NCI-H2171 treated with DMSO at 0.1 percent for 48 hours (cell line): Measurements from ENCODE around the gene ZP1.

Source experiments
- DNase-seq: peaks from one replicate; lab custom pipeline; 2025; lab: John Stamatoyannopoulos, UW

Gene ZP1

DNA sequence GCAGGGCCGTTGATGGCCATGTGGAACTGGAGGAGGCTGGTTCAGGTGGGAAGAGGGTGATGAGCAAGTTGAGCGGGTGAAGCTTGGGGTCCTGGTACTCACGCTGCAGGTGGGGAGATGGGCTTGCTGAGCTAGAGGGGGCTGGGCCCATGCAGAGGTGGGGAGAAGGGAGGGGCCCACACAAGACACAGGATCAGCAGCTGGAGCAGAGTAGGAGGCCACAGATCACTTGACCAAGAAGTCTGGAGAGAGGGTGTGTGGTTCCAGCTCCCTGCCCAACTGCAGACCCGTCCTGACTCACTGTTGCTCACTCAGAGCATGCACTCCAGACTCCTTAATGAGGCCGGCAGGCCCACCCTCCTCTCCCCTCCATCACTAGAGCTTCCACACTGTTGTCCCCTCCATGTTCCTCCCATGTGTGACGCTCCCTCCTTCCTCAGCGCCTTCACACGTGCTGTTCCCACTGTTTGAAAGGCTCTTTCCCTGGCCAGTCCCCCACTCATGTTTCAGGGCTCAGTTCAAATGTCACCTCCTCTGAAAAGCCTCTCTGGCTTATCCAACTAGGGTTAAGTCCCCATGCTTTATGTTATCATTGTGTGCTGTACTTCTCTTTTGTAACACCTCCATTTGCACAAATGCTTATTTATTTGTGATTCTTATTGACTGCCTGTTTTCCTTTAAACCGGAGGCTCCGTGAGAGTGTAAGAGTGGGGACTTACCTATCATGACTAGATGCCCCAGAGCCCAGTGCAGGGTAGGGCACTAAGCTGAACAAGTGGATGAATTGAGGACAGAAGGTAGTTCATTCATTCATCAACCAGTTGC lies 23.1 kb upstream of the ZP1 start:
- no peak for DNase-seq

DNA sequence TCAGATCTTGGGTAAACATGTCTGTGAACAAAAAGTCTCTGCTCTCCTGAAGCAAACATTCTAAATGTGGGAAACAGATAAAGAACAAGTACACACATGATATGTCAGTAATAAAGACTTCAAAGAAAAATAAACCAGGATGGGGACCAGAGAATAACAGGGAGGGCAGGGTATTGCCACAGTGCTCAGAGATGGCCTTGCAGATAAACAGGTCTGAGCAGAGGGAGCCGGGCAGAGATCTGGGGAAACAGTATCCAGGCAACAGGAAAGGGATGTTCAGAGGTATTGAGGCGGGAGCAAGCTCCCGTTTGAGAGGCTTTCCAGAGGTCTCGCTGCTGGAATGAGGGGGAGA lies 22.5 kb upstream of the ZP1 start:
- DNase-seq = no peak

DNA sequence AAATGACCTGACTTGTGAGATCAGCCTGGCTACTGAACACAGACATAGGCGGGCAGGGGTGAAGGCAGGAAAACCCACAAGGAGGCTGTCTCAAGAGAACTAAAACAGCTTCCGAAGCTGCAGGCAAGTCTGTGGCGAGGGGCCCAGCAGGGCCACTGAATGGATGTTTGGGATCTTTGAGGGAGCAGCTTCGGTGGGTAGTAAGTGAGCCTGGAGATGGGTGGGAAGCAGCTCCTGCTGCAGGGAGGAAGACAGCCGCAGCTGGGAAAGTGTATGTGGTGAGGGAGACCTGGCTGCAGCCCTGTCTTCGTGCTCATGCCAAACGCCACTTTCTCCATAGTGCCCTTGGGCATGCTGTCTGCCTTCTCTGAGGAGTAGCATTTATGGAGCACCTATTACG lies 22.0 kb upstream of the ZP1 start:
- no peak for DNase-seq

DNA sequence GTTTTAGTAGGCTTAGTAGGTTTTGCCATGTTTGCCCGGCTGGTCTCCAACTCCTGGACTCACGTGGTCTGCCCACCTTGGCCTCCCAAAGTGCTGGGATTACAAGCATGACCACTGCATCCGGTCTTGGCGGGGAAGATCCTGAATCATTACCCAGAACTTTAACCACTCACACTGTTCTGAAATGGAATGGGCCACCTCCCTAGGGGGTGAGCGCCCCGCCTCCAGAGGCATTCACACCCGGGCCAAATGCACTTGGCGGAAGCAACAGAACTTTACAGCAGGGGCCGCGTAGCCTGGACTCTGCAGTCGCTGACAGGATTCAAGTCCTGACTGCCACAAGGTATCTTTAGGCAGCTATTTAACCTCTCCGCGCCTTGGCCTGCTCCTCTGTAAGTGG lies 20.1 kb upstream of the ZP1 start:
- no peak for DNase-seq

DNA sequence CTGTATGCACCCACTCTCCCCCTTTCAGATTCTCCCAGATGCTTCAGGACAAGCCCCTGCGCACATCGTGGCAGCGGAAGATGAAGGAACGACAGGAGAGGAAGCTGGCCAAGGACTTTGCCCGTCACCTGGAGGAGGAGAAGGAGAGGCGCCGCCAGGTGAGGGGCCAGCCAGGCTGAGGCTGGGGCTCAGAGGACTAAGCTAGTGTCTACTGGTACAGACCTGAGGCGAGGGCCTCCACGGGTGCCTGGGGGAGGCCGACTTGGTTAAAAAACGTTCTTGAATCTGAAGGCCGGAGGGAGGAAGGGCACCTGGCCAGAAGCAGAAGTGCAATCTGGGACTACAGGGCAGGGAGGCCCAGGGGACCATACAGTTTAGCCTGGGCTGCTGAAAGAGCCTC lies 19.4 kb upstream of the ZP1 start:
- no peak for DNase-seq

DNA sequence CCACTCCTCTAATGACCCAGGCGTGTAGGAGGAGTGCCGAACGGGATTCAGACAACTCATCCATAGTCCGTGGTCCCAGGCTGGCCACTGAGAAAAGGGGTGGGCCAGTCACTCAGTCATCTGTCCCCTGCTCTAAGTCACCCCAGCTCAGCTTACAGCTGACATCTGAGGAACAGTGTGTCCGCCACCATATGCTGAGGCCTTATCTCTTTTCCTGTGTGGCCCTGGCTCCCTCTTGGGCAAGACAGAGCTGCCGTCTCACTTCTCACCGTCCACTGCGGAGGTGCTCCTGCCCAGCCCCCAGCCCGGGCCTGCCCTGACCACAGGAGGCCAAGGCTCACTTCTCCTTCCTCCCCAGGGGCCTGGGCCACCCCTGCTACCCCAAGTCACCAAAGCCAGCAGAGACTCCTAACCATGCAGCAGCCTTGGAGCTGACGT lies 18.6 kb upstream of the ZP1 start:
- DNase-seq = no peak

DNA sequence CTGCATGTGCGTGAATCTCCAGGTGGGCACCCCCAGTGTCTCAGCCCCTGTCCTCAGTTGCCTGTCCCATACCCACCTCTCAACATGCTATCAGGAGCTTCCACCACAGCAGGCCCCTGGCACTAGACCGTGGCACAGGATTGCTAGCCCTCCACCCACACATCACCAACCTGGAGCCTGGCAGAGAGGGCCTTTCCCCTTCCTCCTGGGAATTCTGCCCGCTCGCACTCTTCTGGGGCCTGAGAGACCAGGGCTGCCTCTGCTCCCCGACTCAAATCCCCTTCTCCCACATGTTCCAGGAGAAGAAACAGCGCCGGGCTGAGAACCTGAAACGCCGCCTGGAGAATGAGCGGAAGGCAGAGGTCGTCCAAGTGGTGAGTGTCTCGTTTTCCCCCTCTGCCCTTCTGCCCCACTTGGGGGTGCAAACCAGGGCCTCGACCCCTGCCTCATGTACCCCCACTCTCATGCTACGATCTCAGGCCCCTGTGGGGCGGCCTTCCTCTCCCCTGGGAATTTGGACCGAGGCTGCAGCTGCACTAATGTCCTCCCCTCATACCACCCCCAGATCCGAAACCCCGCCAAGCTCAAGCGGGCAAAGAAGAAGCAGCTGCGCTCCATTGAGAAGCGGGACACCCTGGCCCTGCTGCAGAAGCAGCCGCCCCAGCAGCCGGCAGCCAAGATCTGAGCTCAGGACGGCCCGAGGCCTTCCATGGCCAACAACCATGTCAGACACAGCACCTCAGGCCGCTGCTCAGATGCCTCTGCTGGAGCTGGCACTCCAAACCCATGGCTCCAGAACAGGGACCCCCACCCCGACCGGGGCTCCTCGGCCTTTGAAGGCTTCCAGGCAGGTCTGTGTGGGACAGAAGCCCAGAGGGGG lies 17.5 kb upstream of the ZP1 start:
- DNase-seq = no peak

DNA sequence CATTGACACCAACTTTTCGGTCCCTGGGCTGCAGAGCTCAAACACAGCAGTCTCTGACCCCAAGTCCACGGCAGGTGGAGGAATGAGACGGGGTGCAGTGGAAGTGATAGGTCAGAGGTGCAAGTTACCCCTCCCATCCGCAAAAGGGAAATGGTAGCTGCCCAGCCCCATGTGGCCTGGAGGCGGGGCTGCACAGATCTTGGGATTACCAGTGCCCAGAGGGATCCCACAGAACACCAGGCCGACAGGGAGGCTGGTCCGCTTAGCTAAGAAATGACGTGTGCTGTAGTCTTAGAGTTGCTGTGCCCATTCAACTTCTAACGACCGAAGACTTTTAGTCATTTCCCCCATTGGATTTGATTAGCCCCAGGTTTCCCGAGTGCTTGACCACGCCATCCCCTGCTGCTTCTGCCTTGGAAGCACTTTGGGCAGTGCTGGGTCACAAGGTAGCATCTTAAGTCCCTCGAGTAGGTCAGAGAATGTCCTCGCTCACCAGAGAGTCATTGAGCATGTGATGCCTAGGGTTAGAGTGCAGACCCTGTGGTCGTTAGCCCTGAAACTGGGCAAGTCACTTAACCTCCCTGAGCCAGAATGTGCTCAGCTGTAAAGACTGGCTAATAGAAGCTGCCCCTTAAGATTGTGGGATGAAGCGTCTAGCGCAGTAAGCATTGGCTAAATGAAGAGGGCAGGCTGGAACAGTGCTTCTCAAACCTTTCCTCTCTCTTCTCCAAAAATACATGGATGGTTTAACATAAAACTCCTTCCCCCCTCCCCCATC lies 15.8 kb upstream of the ZP1 start:
- DNase-seq = no peak

DNA sequence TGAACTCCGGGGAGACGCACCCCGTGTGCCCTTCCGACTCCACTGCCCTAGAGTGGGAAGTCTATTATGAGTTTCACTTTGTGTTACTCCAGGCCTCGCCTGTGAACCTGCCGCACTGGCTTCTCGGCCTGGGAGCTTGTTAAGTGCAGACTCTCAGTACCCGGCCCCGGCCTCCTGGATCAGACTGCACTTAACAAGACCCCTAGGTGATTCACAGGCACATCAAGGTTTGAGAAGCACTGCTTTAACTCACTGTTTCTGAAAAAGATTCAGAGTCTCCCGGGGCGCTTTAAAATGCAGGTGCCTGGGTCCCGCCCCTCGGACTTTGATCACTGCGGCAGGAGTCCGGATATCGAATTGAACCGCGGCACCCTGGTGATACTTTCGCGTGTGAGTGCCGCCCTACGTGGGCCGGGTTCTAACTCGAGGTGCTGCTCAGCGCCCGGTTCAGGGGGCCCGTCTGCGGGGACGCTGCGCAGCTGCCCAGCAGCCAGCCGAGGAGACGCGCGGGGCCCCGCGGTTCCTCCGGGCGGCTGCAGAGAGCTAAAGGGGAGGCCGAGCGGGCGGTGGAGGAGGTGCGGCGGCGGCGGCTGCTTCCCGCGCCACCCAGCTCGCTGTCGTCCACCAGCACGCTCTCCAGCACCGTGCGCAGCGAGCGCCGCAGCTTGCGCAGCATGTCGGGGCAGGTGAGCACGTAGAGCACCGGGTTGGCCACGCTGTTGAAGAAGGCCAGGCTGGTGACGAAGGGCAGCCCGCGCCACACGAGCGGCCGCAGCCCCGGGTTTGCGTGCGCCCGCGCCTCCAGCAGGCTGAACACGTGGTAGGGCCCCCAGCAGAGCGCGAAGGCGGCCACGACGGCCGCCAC lies 15.0 kb upstream of the ZP1 start:
- no peak for DNase-seq

DNA sequence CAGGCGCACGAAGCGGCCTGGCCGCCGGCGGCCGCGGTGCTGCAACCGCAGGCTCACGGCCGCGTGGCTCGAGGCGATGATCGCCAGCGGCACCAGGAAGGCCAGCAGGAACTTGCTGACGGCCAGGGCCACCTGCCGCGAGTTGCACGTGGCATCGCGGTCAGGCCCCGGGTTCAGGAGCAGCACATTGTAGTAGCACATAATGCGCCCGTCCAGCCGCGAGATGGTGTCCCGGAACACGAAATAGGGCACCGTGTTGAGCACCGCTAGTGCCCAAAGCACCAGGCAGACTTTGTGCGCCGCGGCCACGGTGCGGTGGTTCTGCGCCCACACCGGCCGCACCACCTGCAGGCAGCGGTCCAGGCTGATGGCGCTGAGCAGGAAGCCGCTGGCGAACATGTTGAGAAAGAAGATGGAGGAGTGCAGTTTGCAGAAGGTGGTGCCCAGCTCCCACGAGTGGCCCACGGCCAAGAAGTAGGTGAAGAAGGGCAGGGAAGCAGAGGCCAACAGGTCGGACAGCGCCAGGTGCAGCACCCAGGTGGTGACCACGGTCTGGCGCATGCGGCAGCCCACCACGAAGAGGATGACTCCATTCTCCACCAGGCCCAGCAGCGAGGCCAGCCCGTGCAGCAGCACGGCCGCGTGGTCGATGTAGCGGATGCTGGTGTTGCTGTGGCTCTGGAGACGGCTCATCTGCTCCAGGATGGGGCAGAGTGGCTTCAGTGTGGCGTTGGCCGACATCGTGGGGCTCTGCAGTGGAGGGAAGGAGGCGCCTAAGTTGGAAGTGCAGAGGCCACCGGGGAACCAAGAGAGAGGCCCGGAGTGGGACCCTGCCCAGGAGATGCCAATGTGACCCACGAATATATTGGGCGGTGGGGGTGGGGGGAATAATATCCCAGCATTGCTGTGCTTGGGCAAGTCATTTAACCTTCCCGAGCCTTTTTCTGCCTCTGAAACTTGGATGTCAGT lies 14.1 kb upstream of the ZP1 start:
- DNase-seq = no peak

DNA sequence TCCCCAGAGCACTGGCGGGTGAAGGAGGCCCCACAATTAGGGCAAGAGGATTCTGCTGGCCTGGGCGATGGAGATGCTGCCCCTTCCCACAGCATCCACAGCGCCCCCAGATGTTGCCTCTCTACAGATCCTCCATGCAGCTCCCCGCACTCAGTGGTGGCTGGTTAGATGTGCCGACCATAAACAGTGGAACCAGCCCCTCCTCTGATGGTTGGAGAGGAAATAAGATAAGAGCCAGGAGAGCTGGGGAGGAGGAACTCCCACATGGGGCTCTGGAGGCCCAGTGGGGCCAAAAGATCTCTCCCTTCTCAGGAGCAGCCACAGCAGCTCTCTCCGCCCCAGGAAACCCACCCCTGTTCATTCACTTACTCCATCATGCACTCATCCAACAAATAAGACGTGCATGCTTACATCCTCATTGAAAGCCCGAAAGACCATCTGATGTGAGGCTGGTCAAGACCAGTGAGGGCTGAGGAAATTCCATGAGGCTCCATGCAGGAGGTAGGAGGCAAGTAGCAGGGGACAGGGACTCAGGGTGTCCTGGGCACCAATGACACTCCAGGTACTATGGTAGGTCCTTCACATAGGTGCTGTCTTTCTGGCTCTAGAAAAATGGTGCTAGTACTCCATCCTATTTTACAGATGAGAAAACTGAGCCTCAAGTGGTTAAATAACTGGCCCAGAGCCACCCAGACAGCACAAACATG lies 13.0 kb upstream of the ZP1 start:
- DNase-seq = no peak

DNA sequence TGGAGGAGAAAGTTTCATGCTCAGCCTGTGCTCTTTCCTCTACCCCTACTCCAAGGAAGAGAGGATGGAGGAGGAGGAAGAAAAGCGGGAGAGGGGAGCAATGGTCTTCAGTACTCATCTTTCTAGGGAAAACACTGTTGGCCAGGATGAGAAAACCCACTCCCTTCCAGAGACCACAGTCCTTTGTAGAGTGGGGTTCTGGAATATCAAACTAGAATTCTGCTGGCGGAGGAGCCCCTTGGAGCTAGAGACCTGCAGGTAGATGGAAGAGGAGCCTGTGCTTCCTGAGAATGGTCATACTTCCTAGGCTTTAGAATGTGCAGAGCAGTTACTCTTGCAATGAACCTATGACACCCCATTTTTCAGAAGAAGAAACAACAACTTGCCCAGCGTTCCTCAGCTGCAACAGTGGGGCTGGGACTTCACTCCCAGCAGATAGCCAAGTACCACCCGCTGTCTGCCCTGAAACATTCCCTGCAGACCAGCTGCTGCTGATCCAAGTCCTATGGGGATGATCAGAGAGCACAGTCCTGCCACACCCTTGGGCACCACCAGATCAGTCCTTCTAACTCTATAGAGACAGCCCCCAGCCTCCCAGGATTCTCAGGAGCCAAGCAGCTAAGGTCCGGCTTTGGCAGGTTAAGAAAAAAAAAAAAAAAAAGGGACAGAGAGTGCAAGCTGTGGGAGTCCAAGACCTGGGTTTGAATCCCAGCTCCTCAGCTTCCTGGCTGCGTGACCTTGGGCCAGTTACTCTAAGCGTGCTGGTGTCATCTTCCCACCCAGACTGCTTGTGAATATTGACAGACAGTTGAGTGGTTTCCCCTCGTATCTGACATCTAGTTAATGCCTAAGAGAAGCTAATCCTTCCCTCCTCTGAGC lies 12.3 kb upstream of the ZP1 start:
- no peak for DNase-seq

DNA sequence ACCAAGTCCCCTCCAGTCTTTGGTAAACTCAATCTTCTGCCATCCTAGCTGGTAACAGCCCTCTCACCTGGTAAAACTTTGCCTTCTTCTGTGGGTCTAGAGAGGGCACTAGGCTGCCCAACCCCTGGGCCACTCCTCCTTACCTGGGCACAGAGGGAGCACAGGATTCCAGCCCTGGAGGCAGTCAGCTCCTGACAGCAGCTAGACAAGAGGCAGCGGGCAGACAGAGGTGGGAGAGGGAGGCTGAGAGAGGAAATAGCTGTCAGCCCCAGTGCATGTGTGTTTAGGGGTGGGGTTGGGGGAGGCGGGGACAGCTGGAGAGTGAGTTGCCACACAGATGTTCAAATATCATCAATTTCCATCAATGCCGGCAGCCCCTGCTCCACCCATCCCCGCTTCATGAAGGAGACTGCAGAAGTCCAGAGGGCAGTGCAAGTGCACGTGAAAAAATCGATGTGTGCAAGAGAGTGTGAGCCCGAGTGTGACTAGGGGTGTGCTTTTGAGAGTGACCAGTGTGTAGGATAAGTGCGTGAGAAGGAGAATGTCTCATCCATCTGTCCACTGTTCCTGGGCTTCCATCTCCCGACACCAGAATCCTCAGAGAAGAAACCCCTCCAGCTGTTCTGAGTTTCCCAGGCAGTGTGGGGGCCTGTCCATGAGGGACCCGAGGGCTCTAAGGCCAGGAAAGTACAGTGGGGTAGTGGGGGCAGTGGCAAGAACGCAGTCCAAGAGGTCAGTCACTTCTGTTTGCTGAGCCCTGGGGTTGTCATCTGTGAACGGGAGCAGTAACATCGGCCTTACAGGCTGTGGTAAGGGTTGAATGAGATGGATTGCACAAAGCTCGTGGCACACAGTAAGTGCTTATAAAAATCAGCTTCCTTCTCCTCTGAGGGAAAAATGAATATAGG lies 11.4 kb upstream of the ZP1 start, which contains the start of gene PTGDR2:
TSS of gene PTGDR2 (minus strand) at position 225 of the 908 bp plus-strand sequence. CDS start 2,228 bp downstream, outside the sequence.
- DNase-seq = no peak

DNA sequence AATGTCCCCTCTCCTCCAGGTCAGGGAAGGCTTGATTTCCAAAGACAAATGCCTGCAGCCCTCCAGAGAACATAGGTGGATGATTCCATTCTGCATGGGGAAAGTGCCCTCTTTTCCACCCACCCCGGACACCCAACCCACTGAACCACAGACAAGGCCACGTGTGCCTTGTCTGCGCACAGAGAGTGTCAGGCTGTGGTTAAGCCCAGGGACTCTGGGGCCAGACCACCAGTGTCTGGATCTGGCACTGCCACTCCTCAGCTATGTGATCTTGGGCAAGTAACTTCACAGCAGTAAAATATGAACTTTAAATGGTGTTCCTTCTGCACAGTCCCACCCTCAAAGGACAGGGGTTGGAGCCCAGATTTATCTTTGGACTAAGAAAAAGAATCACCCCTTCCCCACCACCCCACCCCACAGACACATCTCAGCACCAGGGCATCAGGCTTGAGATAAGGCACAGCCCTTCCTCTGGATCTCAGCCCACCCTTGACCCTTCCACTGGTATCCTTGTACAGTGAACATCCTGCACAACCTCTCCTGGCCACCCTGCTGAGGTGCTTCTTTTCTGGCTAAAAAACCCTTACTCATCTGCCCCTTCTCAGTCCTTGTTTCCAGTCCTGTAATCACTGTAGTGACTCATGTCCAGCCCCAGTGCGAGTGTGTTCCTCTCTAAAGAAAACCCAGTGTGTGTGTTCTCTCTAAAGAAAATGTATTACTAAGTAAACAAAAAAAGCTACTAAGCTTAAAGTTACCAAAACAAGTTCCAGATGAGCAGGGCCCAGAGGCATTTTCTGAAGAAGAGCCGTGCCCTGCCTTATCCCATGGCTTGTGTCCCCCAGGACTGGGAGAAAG lies 9.7 kb upstream of the ZP1 start:
- DNase-seq = no peak

DNA sequence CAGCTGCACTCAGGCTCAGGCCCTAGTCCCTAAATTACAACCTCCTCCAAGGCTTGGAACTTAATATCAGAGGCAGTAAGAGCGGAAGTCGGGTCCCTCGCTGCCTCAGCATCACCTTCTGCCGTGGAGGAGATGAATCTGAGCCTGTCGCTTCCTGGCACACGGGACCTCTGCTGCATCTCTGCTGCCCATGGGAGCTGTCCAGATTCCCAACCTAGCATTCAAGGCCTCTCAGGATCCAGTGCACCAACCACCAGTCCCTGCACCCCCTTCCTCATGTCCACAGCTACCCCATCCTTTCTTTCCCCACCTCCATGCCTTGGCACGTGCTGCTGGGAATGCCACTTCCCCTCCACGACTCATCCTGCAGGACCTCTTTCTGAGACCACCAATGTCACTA lies 9.1 kb upstream of the ZP1 start:
- DNase-seq = no peak

DNA sequence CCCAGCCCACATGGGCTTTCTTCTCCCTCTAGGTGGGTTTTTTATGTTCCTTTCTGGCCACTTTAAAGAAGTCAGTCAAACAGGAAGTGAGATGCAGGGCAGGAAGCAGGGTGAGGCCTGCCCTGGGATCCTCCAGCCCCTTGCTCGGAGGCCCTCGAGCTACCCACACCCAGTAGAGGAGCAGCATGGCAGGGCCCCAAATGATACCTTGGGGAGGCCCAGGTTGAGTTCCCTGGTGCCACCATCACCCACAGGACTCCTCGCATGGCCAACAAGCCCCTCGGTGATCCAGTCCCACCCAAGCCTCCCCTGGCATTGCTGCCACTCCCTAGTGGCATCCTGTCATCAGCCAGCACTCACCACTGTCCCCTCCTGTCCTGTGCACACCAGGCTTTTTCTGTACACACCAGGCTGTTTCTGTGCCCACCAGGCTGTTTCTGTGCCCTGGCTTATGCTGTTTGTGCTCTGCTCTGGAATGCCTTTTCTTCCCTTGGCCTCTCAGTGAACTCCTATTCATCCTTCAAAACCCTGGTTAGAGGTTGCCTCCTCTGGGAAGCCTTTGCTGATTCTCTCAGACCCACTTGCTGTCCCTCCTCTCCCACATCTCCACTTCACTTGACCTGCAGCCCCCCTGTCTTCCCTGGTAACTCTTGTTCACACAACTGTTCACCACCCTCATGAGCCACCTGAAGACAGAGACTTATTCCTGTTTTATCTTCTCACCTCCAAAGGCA lies 8.4 kb upstream of the ZP1 start:
- DNase-seq = no peak
